ENCODE measurements around the gene KCNAB1.
"Not testable (repeated sequence)": the region's sequence is repeated elsewhere in the genome, so short reads cannot be mapped to it uniquely, and the experiment has no call there.

DNA sequence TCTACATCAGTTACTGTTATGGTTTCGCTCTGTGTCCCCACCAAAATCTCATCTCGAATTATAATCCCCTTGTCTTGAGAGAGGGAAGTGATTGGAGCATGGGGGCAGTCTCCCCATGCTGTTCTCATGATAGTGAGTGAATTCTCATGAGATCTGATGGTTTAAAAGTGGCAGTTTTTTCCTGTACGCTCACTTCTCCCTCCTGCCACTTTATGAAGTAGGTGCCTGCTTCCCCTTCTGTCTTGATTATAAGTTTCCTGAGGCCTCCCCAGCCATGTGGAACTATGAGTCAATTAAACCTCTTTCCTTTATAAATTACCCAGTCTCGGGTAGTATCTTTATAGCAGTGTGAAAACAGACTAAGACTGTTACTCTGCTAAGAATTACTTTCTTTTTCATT, 449.5 kb downstream of the KCNAB1 start:
- TF ChIP-seq, protein P1, sequence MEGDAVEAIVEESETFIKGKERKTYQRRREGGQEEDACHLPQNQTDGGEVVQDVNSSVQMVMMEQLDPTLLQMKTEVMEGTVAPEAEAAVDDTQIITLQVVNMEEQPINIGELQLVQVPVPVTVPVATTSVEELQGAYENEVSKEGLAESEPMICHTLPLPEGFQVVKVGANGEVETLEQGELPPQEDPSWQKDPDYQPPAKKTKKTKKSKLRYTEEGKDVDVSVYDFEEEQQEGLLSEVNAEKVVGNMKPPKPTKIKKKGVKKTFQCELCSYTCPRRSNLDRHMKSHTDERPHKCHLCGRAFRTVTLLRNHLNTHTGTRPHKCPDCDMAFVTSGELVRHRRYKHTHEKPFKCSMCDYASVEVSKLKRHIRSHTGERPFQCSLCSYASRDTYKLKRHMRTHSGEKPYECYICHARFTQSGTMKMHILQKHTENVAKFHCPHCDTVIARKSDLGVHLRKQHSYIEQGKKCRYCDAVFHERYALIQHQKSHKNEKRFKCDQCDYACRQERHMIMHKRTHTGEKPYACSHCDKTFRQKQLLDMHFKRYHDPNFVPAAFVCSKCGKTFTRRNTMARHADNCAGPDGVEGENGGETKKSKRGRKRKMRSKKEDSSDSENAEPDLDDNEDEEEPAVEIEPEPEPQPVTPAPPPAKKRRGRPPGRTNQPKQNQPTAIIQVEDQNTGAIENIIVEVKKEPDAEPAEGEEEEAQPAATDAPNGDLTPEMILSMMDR (IDR thresholded peaks at IDR 0.05; ENCODE audit: extremely low read depth in 1 of 2, insufficient read depth in 1 of 2, low read depth in 1 of 2, low read length in 2 of 2) = not testable (repeated sequence)
- not testable (repeated sequence) for TF ChIP-seq POLR2AphosphoS5 (IDR thresholded peaks at IDR 0.05; ENCODE audit: insufficient read depth, low read depth, low read length)

Measured in endothelial cell of umbilical vein (primary cell).